GM21390 (cell line): Measurements from ENCODE around the gene PMEL.
A peak's percentile ranks its signal among the peaks of the same experiment; 100 is the strongest.
"Not testable (repeated sequence)": the region's sequence is repeated elsewhere in the genome, so short reads cannot be mapped to it uniquely, and the experiment has no call there.

ENCODE experiments used
- ATAC-seq: cut with Tn5 transposase; IDR thresholded peaks from one replicate; pipeline ENCODE4 v1.9.1; 2021; ENCODE audit not compliant: unreplicated experiment

Gene PMEL

DNA sequence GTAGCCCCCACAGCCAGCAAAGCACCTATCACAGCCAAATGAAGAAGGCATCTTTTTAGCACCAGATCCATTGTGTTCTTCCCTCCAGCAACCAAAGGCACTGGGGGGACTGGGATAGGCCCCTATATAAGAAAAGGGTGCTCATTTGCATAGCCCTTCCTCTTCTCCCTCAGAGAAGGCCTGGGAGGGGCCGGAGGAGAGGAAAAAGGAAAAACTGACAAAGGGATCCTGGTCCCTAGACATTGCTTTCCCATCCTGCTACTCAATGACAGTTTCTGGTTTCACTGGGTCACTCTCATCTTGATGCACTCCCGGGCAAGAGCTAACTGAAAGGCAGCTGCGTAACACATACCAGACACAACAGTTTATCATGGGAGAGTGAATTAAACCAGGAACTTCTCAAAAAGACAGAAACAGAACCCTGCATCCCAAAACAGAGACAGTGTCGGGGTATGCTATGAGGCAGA is at the start of gene PMEL:
Gene PMEL (minus strand): TSS at position 102 of the 467 bp plus-strand sequence. CDS start 31 bp downstream, at position 71.
- peak; percentile 19 for ATAC-seq

DNA sequence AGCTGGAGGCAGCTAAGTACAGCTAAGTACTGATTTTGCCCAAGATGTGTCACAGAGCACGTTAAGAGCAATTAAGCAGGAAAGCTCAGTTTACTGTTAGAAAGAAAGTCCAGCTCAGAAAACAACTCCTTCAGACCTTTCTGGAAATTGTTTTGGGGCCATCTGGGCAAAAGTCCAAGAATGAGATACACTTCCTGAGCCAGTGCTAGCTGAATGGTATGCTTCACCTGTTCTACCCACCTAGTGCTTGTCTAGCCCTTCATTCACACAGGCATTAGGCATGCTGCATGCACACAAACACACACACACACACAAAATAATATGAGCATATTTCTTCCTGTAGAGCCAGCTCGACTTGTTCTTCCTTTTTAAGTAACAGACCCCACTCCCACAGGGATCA is 48.4 kb upstream of the PMEL start:
- no peak for ATAC-seq

GRCh38 chr12:56013482-56013881 is 47.6 kb upstream of the PMEL start:
- ATAC-seq: no peak

DNA sequence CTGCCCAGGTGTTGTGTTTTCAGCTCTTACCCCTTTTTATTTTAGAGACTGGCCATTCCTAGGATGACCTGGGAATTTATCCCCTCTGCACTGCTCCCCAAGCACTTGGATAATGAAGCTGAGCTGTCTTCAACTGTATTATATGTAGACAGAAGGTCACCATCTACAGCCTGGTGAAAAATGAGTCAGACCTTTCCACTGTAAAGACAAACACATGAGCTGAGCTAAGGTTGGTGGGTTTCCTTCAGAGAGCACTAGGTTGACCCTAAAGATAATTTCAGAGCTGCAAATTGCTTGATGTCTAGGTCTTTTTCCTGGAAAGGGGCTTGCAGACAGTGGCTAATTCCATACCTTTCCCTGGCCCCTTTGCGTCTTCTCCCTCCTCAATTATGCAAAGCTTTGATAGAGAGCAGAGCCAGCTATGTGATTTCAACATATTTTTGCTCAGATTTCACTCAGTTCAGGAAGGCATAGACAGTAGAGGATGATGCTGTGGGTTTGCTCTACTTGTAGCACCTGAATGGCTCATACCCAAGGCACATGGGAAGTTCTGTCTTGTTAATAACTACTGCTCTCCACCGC is 45.8 kb upstream of the PMEL start:
- ATAC-seq: no peak

GRCh38 chr12:56010111-56010570 is 44.3 kb upstream of the PMEL start:
- ATAC-seq: no peak

DNA sequence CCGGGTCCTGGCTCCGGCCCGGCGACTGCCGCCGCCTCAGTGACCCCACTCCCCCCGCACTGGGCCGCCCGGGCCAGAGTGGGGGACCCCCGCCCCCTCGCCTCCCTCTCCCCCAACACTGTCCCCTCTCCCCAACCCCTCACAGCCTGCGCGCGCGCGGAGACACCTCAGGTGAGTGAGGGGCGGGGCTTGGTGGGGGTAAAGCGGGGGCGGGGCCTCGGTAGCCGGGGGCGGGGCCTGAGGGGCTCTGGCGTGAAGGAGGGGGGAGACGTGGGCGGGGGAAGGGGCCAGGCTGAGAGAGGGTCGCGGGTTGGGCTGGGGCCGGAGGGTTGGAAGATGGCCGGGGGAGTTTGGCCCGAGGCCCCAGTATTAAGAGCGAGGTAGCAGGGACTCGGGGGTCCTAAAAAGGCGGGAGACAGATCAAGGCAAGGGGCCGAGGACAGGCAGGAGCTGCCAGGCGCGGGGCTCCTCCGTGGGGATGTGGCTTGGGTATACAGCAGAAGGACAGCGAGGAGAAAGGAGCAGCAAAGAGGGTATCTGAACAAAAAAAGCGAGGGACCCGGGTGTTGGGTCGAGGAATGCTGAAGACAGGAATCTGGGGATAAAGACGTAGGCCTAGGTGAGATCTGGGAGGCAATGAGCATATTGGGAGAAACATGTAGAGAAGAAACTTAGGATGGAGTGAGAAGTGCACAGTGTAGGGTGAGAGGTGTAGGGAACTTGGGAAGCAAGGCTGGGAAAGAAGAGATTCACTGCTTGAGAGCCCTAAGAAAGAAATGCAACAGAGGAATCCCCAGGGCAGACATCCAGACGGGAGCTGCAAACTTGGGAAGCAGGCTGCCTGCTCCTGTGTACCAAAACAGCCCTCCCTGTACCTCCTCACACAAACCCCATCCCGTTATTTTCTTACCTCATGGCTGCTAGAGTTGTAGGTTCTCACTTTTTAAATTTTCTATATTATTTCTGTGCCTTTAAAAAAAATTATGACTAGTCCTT is 42.0 kb upstream of the PMEL start:
- ATAC-seq: peak; percentile 36

DNA sequence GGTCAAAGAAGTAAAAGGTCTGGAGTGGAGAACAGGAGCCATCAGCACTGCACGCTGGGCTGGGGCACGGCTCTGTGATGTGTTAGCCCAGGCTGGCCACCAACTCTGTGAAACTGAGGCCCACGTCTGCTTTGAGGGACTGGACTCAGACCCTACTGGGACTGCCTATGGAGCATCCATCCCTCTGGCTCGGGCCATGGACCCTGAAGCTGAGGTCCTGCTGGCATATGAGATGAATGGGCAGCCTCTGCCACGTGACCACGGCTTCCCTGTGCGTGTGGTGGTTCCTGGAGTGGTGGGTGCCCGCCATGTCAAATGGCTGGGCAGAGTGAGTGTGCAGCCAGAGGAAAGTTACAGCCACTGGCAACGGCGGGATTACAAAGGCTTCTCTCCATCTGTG is 38.4 kb upstream of the PMEL start:
- no peak for ATAC-seq

DNA sequence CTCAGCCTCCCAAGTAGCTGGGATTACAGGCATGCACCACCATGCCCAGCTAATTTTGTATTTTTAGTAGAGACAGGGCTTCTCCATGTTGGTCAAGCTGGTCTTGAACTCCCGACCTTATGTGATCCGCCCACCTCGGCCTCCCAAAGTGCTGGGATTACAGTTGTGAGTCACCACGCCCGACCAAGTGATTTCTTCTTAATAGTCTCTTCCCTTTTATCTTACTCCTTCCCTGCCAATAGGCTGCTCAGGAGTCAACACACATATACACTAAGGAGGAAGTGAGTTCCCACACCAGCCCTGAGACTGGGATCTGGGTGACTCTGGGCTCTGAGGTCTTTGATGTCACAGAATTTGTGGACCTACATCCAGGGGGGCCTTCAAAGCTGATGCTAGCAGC is 37.5 kb upstream of the PMEL start:
- not testable (repeated sequence) for ATAC-seq

DNA sequence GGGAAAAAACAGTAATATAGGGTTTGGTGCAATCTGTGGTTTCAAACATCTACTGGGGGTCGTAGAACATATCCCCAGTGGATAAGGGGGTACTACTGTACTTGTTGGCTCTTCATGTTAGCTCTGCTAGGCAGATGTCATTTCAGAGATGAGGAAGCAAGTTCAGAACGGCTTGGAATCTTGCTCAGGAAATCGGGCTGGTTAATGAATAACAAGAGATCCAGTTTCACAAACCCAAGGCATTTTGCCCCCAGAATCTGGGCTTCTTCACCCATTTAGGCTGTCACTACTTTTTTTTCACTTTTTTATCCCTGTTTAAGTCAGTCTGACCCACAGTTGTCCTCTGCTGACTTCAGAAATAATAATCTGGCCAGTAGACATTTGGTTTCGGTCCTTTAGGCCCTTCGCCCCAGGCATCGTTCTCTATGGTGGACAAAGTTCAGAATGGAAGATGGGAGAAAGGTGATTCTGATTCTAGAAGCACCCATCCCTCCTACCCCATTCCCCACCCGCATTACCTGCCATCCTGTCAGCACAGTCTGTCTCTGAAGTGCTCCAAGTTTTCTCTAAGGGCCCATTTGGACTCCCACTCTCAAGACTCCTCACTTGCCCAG is 35.8 kb upstream of the PMEL start:
- ATAC-seq: no peak

DNA sequence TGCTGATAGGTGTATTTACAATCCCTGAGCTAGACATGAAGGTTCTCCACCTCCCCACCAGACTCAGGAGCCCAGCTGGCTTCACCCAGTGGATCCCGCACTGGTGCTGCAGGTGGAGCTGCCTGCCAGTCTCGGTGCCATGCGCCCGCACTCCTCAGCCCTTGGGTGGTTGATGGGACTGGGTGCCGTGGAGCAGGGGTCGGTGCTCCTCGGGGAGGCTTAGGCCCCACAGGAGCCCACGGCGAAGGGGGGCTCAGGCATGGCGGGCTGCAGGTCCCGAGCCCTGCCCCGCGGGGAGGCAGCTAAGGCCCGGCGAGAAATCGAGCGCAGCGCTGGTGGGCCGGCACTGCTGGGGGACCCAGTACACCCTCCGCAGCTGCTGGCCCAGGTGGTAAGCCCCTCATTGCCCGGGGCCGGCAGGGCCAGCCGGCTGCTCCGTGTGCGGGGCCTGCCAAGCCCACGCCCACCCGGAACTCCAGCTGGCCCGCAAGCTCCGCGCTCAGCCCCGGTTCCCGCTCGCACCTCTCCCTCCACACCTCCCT is 34.2 kb upstream of the PMEL start:
- ATAC-seq: not testable (repeated sequence)

DNA sequence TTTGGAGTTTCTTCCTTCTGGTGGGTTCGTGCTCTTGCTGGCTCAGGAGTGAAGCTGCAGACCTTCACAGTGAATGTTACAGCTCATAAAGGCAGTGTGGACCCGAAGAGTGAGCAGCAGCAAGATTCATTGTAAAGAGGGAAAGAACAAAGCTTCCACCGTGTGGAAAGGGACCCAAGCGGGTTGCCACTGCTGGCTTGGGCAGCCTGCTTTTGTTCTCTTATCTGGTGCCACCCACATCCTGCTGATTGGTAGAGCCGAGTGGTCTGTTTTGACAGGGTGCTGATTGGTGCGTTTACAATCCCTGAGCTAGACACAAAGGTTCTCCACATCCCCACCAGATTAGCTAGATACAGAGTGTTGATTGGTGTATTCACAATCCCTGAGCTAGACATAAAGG is 33.7 kb upstream of the PMEL start:
- ATAC-seq: not testable (repeated sequence)

DNA sequence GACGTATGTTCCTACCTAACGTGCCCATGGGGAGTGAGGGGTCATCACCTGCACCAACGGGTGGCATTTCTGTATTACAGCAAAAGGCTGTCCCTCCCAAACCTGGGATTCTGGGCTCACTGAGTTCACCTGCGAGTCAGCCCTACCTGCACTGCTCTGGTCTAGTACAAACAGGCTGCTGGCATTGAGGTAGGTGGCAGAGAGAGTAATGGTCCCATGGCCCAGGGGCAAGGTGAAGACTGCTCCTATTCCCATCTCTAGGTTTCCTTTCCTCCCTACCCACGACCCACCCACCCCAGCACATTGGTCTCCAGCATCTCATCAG is 31.7 kb upstream of the PMEL start:
- ATAC-seq: no peak

GRCh38 chr12:55996715-55997534 is 31.1 kb upstream of the PMEL start, which contains the start of gene SUOX:
Gene SUOX, plus strand, starts transcription at chr12:55997276. Its CDS starts 4,946 bp downstream, at chr12:56002222.
- peak; percentile 99 for ATAC-seq

DNA sequence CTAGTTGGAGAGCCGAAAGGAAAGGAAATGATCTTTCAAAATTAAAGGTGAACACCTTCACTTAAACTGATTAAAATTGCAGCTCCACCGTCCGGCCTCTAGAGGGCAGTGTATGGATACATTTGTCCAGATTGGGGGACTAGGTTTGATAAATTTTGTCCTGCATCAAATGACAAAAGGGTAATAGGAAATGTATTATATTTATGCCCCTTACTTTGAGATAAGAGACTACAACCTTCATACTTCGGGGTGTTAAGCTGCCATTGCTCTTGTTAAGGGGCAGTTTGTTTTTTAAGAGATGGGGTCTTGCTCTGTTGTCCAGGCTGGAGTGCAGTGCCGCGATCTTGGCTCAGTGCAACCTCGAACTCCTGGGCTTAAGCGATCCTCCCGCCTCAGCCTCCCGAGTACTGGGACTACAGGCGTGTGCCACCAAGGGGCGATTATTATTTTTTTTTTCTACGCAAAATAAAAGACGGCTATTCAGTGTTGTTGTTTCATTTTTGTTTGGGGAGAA is 30.4 kb upstream of the PMEL start:
- no peak for ATAC-seq

GRCh38 chr12:55995366-55995765 is 29.5 kb upstream of the PMEL start:
- no peak for ATAC-seq

- ATAC-seq: no peak
These were observed 27.5 kb upstream of the PMEL start for GRCh38 chr12:55993230-55993853.

DNA sequence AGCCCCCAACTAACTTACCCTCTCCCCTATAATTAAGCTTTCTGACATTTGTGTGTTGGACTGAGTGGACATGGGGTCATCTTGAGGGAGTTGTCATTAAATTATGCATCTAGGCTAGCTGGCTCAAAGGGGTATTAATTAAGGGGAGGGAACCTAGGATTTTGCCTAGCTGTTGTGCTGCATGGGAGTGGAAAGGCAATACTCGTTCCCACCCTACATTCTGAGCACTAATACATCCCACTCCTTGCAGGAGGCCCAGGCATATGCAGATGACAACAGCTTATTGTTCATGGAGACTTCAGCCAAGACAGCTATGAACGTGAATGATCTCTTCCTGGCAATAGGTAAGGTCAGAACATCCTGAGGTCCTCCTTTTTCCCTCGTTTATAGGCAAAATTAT is 25.3 kb upstream of the PMEL start:
- ATAC-seq: no peak

GRCh38 chr12:55985976-55986375 is 20.1 kb upstream of the PMEL start:
- ATAC-seq: not testable (repeated sequence)

GRCh38 chr12:55985341-55985740 is 19.5 kb upstream of the PMEL start:
- ATAC-seq: no peak

DNA sequence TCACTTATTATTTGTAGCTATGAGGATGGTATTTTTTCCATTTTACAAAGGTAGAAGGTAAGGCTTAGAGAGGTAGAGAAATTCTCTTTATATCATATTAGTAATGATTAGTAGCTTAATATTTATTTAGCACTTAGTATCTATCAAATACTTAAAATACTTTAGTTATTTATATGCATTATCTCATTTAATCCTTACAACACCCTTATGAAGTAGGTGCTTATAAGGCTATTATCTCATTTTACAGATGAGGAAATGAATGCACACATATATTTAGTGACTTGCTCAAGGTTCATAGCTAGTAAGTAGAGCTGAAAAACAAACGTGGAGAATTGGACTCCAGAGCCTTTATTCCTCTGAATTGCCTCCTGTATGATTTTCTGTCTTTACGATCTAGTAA is 19.0 kb upstream of the PMEL start:
- no peak for ATAC-seq
